Neural progenitor cell (in vitro differentiated cells): Measurements from ENCODE around the gene SMDT1. TPM values are rescaled to one million over a fixed set of nuclear protein-coding genes. Genes with fewer than 3 reads are reported as not detected.

Experiments used
- DNase-seq: peaks from one replicate; pipeline ENCODE4 v3.0.0-alpha.2; 2016; ENCODE audit warnings: low spot score
- H2AFZ ChIP-seq: fragments of 200-600 bp; sonication (generic); replicated peaks from 2 replicates; pipeline ENCODE4 v1.6.1; 2016; ENCODE audit warnings: antibody characterized with exemption
- H3F3A ChIP-seq: fragments of 200-600 bp; sonication (generic); 2 replicates; pipeline ENCODE4 v1.6.1; 2016; ENCODE audit warnings: antibody characterized with exemption, low read depth
- H3K27ac ChIP-seq: fragments of 200-600 bp; sonication (generic); 2 replicates; pipeline ENCODE4 v1.5.1; 2016; ENCODE audit warnings: mild to moderate bottlenecking
- H3K27me3 ChIP-seq: fragments of 200-600 bp; sonication (generic); 2 replicates; pipeline ENCODE4 v1.6.1; 2016; ENCODE audit warnings: mild to moderate bottlenecking, moderate library complexity
- H3K36me3 ChIP-seq: fragments of 200-600 bp; sonication (generic); 2 replicates; pipeline ENCODE4 v1.5.1; 2016
- H3K4me1 ChIP-seq: fragments of 200-600 bp; sonication (generic); 2 replicates; pipeline ENCODE4 v1.6.1; 2016; ENCODE audit warnings: mixed run types
- H3K4me2 ChIP-seq: fragments of 200-600 bp; sonication (generic); 2 replicates; pipeline ENCODE4 v1.6.1; 2016
- H3K4me3 ChIP-seq: fragments of 200-600 bp; sonication (generic); 2 replicates; pipeline ENCODE4 v1.5.1; 2016
- H3K79me2 ChIP-seq: fragments of 200-600 bp; sonication (generic); 2 replicates; pipeline ENCODE4 v1.6.1; 2016; ENCODE audit warnings: low read depth
- H3K9ac ChIP-seq: fragments of 200-600 bp; sonication (generic); 2 replicates; pipeline ENCODE4 v1.6.1; 2016
- H3K9me3 ChIP-seq: fragments of 200-600 bp; sonication (generic); 2 replicates; pipeline ENCODE4 v1.5.1; 2016; ENCODE audit warnings: low read depth
- H4K20me1 ChIP-seq: fragments of 200-600 bp; sonication (generic); 2 replicates; pipeline ENCODE4 v1.6.1; 2016; ENCODE audit warnings: low read depth
- H3K27ac Mint-ChIP-seq: 3 replicates; pipeline ENCODE4 v1.8.0; 2021; ENCODE audit warnings: mixed read lengths
- H3K27me3 Mint-ChIP-seq: 2 replicates; pipeline ENCODE4 v1.8.0; 2022; ENCODE audit warnings: low read depth, mild to moderate bottlenecking, inconsistent platforms, moderate library complexity, mixed read lengths; ENCODE audit not compliant: insufficient read depth
- H3K36me3 Mint-ChIP-seq: 3 replicates; pipeline ENCODE4 v1.8.0; 2021; ENCODE audit warnings: mixed read lengths
- H3K4me1 Mint-ChIP-seq: 3 replicates; pipeline ENCODE4 v1.8.0; 2021; ENCODE audit warnings: mixed read lengths
- H3K4me3 Mint-ChIP-seq: 3 replicates; pipeline ENCODE4 v1.8.0; 2021; ENCODE audit warnings: mild to moderate bottlenecking, moderate library complexity, mixed read lengths
- H3K9me3 Mint-ChIP-seq: 3 replicates; pipeline ENCODE4 v1.8.0; 2020; ENCODE audit warnings: mixed read lengths
- CTCF ChIP-seq: fragments of 200-600 bp; sonication (generic); IDR thresholded peaks from 2 replicates; pipeline ENCODE4 v1.5.1; 2017; ENCODE audit warnings: antibody characterized with exemption, mild to moderate bottlenecking
- EZH2 ChIP-seq: fragments of 200-600 bp; sonication (generic); IDR thresholded peaks from 2 replicates; pipeline ENCODE4 v1.6.1; 2017; ENCODE audit warnings: antibody characterized with exemption, mild to moderate bottlenecking, moderate library complexity
- EZH2phosphoT487 ChIP-seq: fragments of 200-600 bp; sonication (generic); IDR thresholded peaks from 2 replicates; pipeline ENCODE4 v1.6.1; 2017; ENCODE audit warnings: antibody characterized with exemption
- total RNA-seq: library from RNA; depleted of rRNA; stranded (reverse); fragments of >200 nt; gene quantifications from 2 replicates; pipeline ENCODE4 v1.2.3, GENCODE V29; 2015; ENCODE audit warnings: low replicate concordance

The SMDT1 gene
- total RNA-seq, 1 donor from 2014 or later = 2.9 TPM

- TF ChIP-seq CTCF (no peak), EZH2 (no peak), EZH2phosphoT487 (no peak)
These were observed 787 bp downstream of the SMDT1 start for GRCh38 chr22:42080287-42080686.

GRCh38 chr22:42083119-42083518 is 3.6 kb downstream of the SMDT1 start:
- Histone ChIP-seq H3K36me3 (no peaks in the 10 kb centered on the region), H3K27ac (no peak overlapping the region), H3K27me3 (no peaks in the 10 kb centered on the region), H3K4me3 (no peak overlapping the region), H3K9ac (no peak overlapping the region), H3K4me1 (no peaks in the 10 kb centered on the region), H3F3A (peaks cover 16% of the 10 kb centered on the region), H3K9me3 (no peaks in the 10 kb centered on the region), H4K20me1 (peaks cover 5% of the 10 kb centered on the region), H3K79me2 (peaks cover 33% of the 10 kb centered on the region), H3K4me2 (no peak overlapping the region), H2AFZ (no peak overlapping the region)
- Mint-ChIP-seq H3K4me3 (no peak overlapping the region), H3K27ac (no peak overlapping the region), H3K27me3 (peaks cover 8% of the 10 kb centered on the region), H3K36me3 (peaks cover 40% of the 10 kb centered on the region), H3K4me1 (peaks cover 16% of the 10 kb centered on the region), H3K9me3 (peaks cover 2% of the 10 kb centered on the region)
- DNase-seq = no peak
- TF ChIP-seq EZH2 (no peak), EZH2phosphoT487 (no peak), CTCF (no peak)

More at GRCh38 chr22:42080287-42080686, 787 bp downstream of the SMDT1 start:
- no peaks in the 10 kb centered on the region for H3K9me3 Mint-ChIP-seq
- H3K9me3 ChIP-seq = no peaks in the 10 kb centered on the region
- H3K4me1 ChIP-seq = no peaks in the 10 kb centered on the region
- peaks cover 19% of the 10 kb centered on the region for H3K36me3 Mint-ChIP-seq
- no peak overlapping the region for H3K27ac Mint-ChIP-seq
- DNase-seq = peak; percentile 45
- H3K36me3 ChIP-seq = no peaks in the 10 kb centered on the region
- peaks cover 15% of the 10 kb centered on the region for H3K79me2 ChIP-seq
- H2AFZ ChIP-seq = peak overlapping the region; percentile 2
- peaks cover 16% of the 10 kb centered on the region for H3K4me1 Mint-ChIP-seq
- H3K27me3 ChIP-seq = no peaks in the 10 kb centered on the region
- peak overlapping the region; percentile 92 for H3K4me3 Mint-ChIP-seq
- H3K4me2 ChIP-seq = peak overlapping the region; percentile 76
- no peak overlapping the region for H3K27ac ChIP-seq
- H4K20me1 ChIP-seq = no peaks in the 10 kb centered on the region
- H3K27me3 Mint-ChIP-seq = peaks cover 10% of the 10 kb centered on the region
- peak overlapping the region; percentile 60 for H3K4me3 ChIP-seq
- H3F3A ChIP-seq = peaks cover 8% of the 10 kb centered on the region
- no peak overlapping the region for H3K9ac ChIP-seq

GRCh38 chr22:42084874-42085273 is 5.4 kb downstream of the SMDT1 start:
- H3K27ac Mint-ChIP-seq = no peak overlapping the region
- Histone ChIP-seq H3K4me3 (no peak overlapping the region), H3F3A (peaks cover 13% of the 10 kb centered on the region), H3K79me2 (peaks cover 50% of the 10 kb centered on the region), H3K27ac (no peak overlapping the region), H3K9me3 (no peaks in the 10 kb centered on the region), H3K9ac (no peak overlapping the region), H3K36me3 (peaks cover 4% of the 10 kb centered on the region), H3K4me1 (no peaks in the 10 kb centered on the region), H4K20me1 (peaks cover 5% of the 10 kb centered on the region), H3K4me2 (no peak overlapping the region), H2AFZ (no peak overlapping the region), H3K27me3 (no peaks in the 10 kb centered on the region)
- H3K36me3 Mint-ChIP-seq = peaks cover 53% of the 10 kb centered on the region
- peaks cover 3% of the 10 kb centered on the region for H3K27me3 Mint-ChIP-seq
- no peak for DNase-seq
- TF ChIP-seq EZH2 (no peak), EZH2phosphoT487 (no peak), CTCF (no peak)
- no peak overlapping the region for H3K4me3 Mint-ChIP-seq
- peaks cover 11% of the 10 kb centered on the region for H3K4me1 Mint-ChIP-seq
- peaks cover 13% of the 10 kb centered on the region for H3K9me3 Mint-ChIP-seq
